ENCODE data around the gene TCF7L1. TPM values are rescaled to one million over a fixed set of nuclear protein-coding genes. Genes with fewer than 3 reads are reported as not detected.

TCF7L1 gene
- total RNA-seq, 1 experiment from 2014 or later: 3.0 TPM

- CTCF ChIA-PET: interaction anchor here (0.8 to 1.0 kb wide), 2 partner anchors 26 to 59 kb away, joined by 3 to 5 read pairs; no protein-coding TSS in a partner anchor
- Mint-ChIP-seq H3K27ac (ENCODE audit: unreplicated experiment) (peak overlapping the region; percentile 63), H3K9me3 (ENCODE audit: low read depth, unreplicated experiment) (no peaks in the 10 kb centered on the region), H3K4me3 (ENCODE audit: low read depth, unreplicated experiment) (peak overlapping the region; percentile 89), H3K4me1 (ENCODE audit: low read depth, unreplicated experiment) (peaks cover 16% of the 10 kb centered on the region), H3K27me3 (ENCODE audit: unreplicated experiment) (no peaks in the 10 kb centered on the region), H3K36me3 (ENCODE audit: insufficient read depth, unreplicated experiment) (peaks cover 84% of the 10 kb centered on the region)
- TF ChIP-seq CTCF (IDR thresholded peaks at IDR 0.05; ENCODE audit: unreplicated experiment): no peak
- no peak for DNase-seq
- intact Hi-C loops (cut with micrococcal nuclease; ENCODE audit: unreplicated experiment): no loop called here
- no TSS peak for BruUV-seq (replicated peaks)
These were observed 192.2 kb downstream of the TCF7L1 start for GRCh38 chr2:85325466-85325811.

DNA sequence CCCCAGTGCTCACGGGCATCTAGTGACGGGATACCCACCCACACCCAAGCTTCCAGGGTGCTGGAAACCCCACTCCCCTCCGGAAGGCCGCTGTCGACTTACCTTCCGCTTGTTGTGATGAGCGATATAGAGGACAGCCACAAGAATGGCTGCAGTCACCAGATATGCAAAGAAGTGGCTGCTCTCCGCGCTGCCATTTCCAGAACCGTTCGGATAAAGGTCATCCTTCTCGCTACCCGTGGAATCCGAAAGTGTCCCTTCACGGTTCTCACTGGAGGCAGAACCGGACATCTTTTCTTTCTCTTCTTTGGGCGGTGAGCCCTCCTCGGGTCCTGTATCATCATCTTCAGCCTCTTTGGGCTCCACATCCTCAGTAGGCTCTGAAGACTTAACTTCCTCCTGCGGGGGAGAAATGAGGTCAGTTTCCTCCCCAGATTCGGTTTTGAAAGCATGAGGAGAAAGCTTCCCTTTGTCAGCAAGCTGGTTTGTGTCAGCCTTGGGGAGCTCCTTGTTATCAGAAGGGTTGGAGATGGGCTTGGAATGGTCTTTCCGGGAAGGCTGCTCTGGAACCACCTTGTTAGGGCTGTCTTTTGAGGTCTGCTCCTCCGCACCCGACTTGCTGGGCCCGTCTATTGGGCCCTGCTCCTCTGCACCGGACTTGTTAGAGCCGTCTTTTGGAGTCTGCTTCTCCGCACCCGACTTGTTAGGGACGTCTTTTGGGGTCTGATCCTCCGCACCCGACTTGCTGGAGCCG lies 193.4 kb downstream of the TCF7L1 start:
- CTCF ChIA-PET: interaction anchor here (0.7 to 1.6 kb wide), 3 partner anchors 28 to 1713 kb away, joined by 3 to 6 read pairs (median 5); partner anchors contain the start of genes ELMOD3 and RETSAT
- TF ChIP-seq CTCF (IDR thresholded peaks at IDR 0.05; ENCODE audit: unreplicated experiment): no peak
- H3K27ac Mint-ChIP-seq (ENCODE audit: unreplicated experiment): peak overlapping the region; percentile 95
- peaks cover 8% of the 10 kb centered on the region for H3K4me1 Mint-ChIP-seq (ENCODE audit: low read depth, unreplicated experiment)
- intact Hi-C loops (cut with micrococcal nuclease; ENCODE audit: unreplicated experiment): no loop called here
- H3K36me3 Mint-ChIP-seq (ENCODE audit: insufficient read depth, unreplicated experiment): peaks cover 74% of the 10 kb centered on the region
- H3K4me3 Mint-ChIP-seq (ENCODE audit: low read depth, unreplicated experiment): peak overlapping the region; percentile 89
- H3K9me3 Mint-ChIP-seq (ENCODE audit: low read depth, unreplicated experiment): no peaks in the 10 kb centered on the region
- no peak for DNase-seq
- TSS peak; percentile 43 for BruUV-seq (replicated peaks)
- H3K27me3 Mint-ChIP-seq (ENCODE audit: unreplicated experiment): no peaks in the 10 kb centered on the region

DNA sequence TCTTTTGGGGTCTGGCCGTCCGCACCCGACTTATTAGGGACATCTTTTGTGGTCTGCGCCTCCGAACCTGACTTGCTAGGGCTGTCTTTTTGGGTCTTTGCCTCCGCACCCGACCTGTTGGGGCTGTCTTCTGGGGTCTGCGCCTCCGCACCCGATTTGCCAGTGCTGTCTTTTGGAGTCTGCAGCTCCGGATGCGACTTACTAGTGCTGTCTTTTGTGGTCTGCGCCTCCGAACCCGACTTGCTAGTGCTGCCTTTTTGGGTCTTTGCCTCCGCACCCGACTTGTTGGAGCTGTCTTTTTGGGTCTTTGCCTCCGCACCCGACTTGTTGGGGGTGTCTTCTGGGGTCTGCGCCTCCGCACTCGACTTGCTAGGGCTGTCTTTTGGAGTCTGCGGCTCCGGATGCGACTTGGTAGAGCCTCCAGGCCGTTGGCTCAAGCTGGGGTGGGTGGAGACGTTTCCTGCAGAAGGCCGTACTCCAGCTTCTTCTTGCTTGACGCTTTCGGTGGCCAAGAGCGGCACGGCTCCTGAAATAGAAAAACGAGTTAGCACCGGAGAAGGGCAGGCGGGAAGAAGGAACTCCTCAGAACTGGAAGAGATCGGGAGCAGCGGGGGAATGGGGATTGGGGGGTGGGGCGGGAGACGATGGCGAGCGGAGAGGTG lies 194.1 kb downstream of the TCF7L1 start:
- Mint-ChIP-seq H3K4me3 (ENCODE audit: low read depth, unreplicated experiment) (peak overlapping the region; percentile 89), H3K27ac (ENCODE audit: unreplicated experiment) (peak overlapping the region; percentile 95), H3K36me3 (ENCODE audit: insufficient read depth, unreplicated experiment) (peaks cover 67% of the 10 kb centered on the region), H3K9me3 (ENCODE audit: low read depth, unreplicated experiment) (no peaks in the 10 kb centered on the region), H3K4me1 (ENCODE audit: low read depth, unreplicated experiment) (peaks cover 8% of the 10 kb centered on the region), H3K27me3 (ENCODE audit: unreplicated experiment) (no peaks in the 10 kb centered on the region)
- TF ChIP-seq CTCF (IDR thresholded peaks at IDR 0.05; ENCODE audit: unreplicated experiment): no peak
- DNase-seq: peak; percentile 39
- no TSS peak for BruUV-seq (replicated peaks)
- CTCF ChIA-PET: interaction anchor here (0.6 to 1.6 kb wide), 5 partner anchors 12 to 1714 kb away, joined by 3 to 7 read pairs (median 5); partner anchors contain the start of genes ELMOD3 and RETSAT
- intact Hi-C loops (cut with micrococcal nuclease; ENCODE audit: unreplicated experiment): no loop called here

DNA sequence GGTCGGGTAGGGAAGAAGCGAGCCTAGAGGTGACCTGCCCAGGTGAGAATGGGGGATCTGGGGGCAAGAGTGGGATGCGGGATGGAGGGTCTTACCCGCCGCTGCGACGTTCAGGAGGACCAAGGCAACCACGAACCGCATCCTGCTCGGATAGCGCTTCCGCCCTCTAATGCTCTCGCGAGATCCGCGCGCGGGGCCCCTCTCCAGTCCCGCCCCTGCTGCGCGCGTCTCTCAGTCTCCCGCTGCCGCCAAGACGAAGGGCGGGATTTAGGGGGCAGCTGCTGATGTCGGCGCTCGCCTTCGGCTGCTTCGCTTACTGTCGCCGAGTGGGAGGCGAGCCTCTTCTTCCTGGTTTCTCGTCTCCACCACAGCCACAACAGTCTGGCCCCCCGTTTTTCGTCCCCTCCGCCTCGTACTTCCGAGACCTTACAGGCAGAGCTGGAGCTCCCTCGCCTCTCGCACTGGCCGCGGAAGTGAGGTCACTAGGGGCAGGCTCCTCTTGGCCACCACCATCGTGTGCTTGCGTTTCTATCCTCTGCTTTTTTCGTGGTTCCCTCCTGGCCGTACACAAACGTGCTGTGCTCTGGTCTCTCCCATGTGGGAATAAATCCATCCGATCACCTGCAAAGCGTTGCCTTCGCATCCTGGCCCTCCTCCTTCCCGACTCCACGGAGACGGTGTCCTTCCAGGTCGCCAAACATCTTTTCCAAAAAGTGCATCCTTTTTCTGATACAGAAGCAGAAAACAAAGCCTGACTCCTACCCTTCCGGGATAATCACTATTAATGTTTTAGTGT lies 194.8 kb downstream of the TCF7L1 start, which contains the start of gene TGOLN2:
TSS of gene TGOLN2 (minus strand) at position 168 of the 796 bp plus-strand sequence. CDS start at position 141, 27 bp downstream.
- Mint-ChIP-seq H3K4me1 (ENCODE audit: low read depth, unreplicated experiment) (peaks cover 8% of the 10 kb centered on the region), H3K36me3 (ENCODE audit: insufficient read depth, unreplicated experiment) (peaks cover 59% of the 10 kb centered on the region), H3K9me3 (ENCODE audit: low read depth, unreplicated experiment) (no peaks in the 10 kb centered on the region), H3K27me3 (ENCODE audit: unreplicated experiment) (no peaks in the 10 kb centered on the region), H3K4me3 (ENCODE audit: low read depth, unreplicated experiment) (peak within 1 kb of the TSS; percentile 89), H3K27ac (ENCODE audit: unreplicated experiment) (peak within 1 kb of the TSS; percentile 95)
- CTCF ChIA-PET: interaction anchor here (0.6 to 1.6 kb wide), 4 partner anchors 11 to 1715 kb away, joined by 5 to 7 read pairs (median 6); partner anchors contain the start of genes ELMOD3 and RETSAT
- BruUV-seq (replicated peaks): TSS peak; percentile 96
- DNase-seq: peak; percentile 92
- no peak for TF ChIP-seq CTCF (IDR thresholded peaks at IDR 0.05; ENCODE audit: unreplicated experiment)
- intact Hi-C loops (cut with micrococcal nuclease; ENCODE audit: unreplicated experiment): no loop called here

Measured in Calu3 (cell line).